ENCODE data around the gene CREB3L4.

CREB3L4 gene

GRCh38 chr1:153936011-153936802 lies 31.5 kb upstream of the CREB3L4 start:
- FAIRE-seq, result no peak
- DNase-seq (ENCODE audit: extremely low spot score, insufficient read length, low read depth), result no peak

DNA sequence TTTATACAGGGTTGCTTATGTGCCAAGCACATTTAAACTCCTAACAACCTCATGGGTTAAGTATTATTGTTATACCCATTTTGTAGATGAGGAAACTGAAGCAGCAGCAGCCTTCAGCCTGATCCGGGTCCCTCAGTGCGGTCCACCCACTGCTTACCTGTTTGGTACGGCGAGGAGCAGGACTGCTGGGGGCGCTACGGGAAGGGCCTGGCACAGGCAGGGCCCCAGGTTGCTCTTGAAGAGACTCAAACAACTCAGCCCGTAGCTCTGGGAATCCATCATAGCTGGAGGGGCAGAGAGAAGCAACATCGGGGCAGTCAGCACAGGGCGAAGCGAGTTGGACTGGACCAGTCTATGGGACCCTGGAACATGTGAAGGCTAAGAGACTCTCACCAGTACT lies 30.4 kb upstream of the CREB3L4 start:
- DNase-seq (ENCODE audit: extremely low spot score, insufficient read length, low read depth), result no peak
- no peak for FAIRE-seq

- no peak for DNase-seq (ENCODE audit: extremely low spot score, insufficient read length, low read depth)
- FAIRE-seq, result no peak
These were observed 28.7 kb upstream of the CREB3L4 start for GRCh38 chr1:153938996-153939395.

GRCh38 chr1:153939476-153939875 lies 28.2 kb upstream of the CREB3L4 start:
- DNase-seq (ENCODE audit: extremely low spot score, insufficient read length, low read depth), result no peak
- FAIRE-seq, result no peak

- no peak for FAIRE-seq
- DNase-seq (ENCODE audit: extremely low spot score, insufficient read length, low read depth), result no peak
These were observed 26.9 kb upstream of the CREB3L4 start for GRCh38 chr1:153940756-153941155.

- FAIRE-seq, result no peak
- no peak for DNase-seq (ENCODE audit: extremely low spot score, insufficient read length, low read depth)
These were observed 25.6 kb upstream of the CREB3L4 start for GRCh38 chr1:153941826-153942725.

- no peak for DNase-seq (ENCODE audit: extremely low spot score, insufficient read length, low read depth)
- FAIRE-seq, result no peak
These were observed 24.7 kb upstream of the CREB3L4 start for GRCh38 chr1:153942766-153943549.

GRCh38 chr1:153944005-153944826 lies 23.5 kb upstream of the CREB3L4 start:
- DNase-seq (ENCODE audit: extremely low spot score, insufficient read length, low read depth), result no peak
- FAIRE-seq, result no peak

GRCh38 chr1:153944827-153945117 lies 22.9 kb upstream of the CREB3L4 start:
- DNase-seq (ENCODE audit: extremely low spot score, insufficient read length, low read depth) (no peak), FAIRE-seq (no peak)

- DNase-seq (ENCODE audit: extremely low spot score, insufficient read length, low read depth) (no peak), FAIRE-seq (no peak)
These were observed 22.4 kb upstream of the CREB3L4 start for GRCh38 chr1:153945131-153945794.

DNA sequence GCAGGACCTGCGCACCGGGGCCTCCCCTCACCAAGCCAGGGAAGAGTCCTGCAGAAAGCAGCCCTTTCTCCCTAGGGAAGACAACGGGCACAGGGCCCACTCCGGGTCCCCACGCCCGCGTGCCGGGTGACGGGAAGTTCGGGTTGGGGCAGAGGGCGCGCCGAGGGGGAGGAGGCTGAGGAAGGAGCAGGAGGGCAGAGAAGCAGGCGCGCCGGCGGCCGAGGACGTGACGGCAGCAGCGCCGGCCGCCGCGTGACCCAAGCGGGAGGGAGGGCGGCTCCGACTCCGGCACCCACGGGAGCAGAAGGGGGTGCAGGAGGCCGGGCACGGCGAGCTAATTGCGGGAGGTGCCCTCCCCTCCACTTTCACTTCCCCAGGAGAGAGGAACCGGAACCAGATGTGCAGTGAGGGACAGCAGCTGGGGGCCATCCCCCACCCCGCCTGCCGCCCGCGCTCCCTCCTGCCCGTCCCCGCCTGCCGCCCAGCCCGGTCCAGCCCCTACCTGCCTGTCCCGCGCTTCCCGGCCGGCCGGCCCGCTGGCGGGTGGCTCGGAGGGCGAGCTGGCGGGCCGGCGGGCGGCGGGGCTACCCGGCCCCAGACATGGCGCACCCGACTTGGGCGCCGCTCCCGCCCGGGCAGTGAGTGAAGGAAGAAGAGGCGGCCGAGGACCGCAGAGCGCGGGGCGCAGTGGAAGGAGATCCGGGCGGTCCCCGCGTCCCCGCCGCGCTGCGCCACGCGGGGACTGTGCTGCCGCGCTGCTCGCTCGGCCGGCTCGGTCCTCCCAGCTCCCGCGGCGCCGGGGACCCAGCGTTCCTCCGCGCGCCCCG lies 21.7 kb upstream of the CREB3L4 start:
- FAIRE-seq (peak; percentile 97), DNase-seq (ENCODE audit: extremely low spot score, insufficient read length, low read depth) (peak; percentile 80)

- DNase-seq (ENCODE audit: extremely low spot score, insufficient read length, low read depth), result peak; percentile 88
- FAIRE-seq, result peak; percentile 73
These were observed 21.0 kb upstream of the CREB3L4 start, which contains the start of gene DENND4B for GRCh38 chr1:153946622-153947241. DENND4B (minus strand) TSS chr1:153946718; CDS start chr1:153944374, 2,344 bp downstream.

GRCh38 chr1:153951183-153951582 lies 16.5 kb upstream of the CREB3L4 start:
- DNase-seq (ENCODE audit: extremely low spot score, insufficient read length, low read depth), result no peak
- FAIRE-seq, result no peak

DNA sequence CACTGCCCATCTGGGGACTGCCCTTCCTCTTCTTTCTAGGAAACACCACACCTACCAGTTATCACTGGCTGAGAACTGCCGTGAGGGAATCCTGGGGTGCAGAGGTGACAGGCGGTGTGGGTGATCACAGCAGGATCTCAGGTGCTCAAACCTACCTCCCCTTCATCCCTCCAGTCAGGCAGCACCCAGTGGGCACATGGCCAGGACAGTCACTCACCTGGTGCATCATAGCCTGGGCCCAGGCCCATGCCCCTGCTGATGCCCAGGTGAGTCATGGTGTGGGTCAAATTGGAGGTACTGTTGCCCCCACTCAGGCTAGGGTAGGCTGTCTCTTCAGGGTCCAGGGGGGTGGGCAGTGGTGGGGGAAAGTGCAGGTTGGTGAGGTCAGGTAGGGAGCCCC lies 15.9 kb upstream of the CREB3L4 start:
- DNase-seq (ENCODE audit: extremely low spot score, insufficient read length, low read depth) (no peak), FAIRE-seq (no peak)

- FAIRE-seq (no peak), DNase-seq (ENCODE audit: extremely low spot score, insufficient read length, low read depth) (no peak)
These were observed 13.8 kb upstream of the CREB3L4 start for GRCh38 chr1:153953859-153954365.

- no peak for FAIRE-seq
- DNase-seq (ENCODE audit: extremely low spot score, insufficient read length, low read depth), result no peak
These were observed 12.9 kb upstream of the CREB3L4 start for GRCh38 chr1:153954826-153955225.

GRCh38 chr1:153956997-153957715 lies 10.5 kb upstream of the CREB3L4 start:
- FAIRE-seq (peak; percentile 33), DNase-seq (ENCODE audit: extremely low spot score, insufficient read length, low read depth) (no peak)
